Measurements from ENCODE around the gene KSR2.

DNA sequence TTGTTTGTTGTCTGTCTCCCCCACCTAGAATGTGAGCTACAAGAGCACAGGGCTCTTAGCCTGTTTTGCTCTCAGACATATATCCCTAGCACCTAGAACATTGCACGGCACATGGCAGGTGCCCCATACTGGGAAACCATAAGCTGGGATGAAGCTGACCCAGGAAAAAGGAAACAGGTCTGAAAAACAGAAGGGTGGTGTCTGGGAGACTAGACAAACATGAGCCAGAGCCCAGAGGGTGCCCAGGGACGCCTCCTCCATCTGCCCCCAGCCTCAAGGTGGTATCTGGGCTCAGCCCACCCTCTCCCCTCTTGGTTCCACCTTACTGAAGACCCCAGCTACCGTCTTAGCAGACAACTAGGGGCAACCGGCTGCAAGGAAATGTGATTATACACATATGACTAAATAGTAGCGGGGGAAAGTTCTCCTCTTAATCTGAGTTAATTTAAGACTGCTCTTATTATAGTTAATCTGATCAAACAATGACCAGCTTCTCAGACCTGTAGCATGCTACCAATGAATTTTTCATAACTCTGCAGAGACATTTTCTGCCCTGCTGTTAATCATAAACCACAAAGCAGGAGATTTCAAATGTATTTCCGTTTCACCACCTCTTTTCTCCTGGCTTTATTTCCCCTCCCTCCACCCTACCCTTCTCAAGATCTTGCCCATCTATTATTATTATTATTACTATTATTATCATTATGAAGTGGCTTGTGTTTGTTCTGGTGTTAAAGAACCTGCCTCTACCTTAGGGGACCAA is 31.9 kb downstream of the KSR2 start:
- TF ChIP-seq, protein P1, sequence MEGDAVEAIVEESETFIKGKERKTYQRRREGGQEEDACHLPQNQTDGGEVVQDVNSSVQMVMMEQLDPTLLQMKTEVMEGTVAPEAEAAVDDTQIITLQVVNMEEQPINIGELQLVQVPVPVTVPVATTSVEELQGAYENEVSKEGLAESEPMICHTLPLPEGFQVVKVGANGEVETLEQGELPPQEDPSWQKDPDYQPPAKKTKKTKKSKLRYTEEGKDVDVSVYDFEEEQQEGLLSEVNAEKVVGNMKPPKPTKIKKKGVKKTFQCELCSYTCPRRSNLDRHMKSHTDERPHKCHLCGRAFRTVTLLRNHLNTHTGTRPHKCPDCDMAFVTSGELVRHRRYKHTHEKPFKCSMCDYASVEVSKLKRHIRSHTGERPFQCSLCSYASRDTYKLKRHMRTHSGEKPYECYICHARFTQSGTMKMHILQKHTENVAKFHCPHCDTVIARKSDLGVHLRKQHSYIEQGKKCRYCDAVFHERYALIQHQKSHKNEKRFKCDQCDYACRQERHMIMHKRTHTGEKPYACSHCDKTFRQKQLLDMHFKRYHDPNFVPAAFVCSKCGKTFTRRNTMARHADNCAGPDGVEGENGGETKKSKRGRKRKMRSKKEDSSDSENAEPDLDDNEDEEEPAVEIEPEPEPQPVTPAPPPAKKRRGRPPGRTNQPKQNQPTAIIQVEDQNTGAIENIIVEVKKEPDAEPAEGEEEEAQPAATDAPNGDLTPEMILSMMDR (IDR thresholded peaks at IDR 0.05): no peak
- no peak for TF ChIP-seq POLR2A (IDR thresholded peaks at IDR 0.05)
